ENCODE measurements around the gene FOSB. TPM values are rescaled to one million over a fixed set of nuclear protein-coding genes. Genes with fewer than 3 reads are reported as not detected.

The FOSB gene
- total RNA-seq, 4 donors from 2014 or later, result 2.2 to 25.2 (median 6.9) TPM

GRCh38 chr19:45506989-45507871 is 39.4 kb downstream of the FOSB start, which contains the start of gene VASP:
TSS of gene VASP (plus strand) at chr19:45507479. CDS start at chr19:45507772, 293 bp downstream.
- Histone ChIP-seq H3K4me3 (peak within 1 kb of the TSS; percentile 84 to 100 (median 96)), H3K27ac (replicated peaks in 1 of 4) (peak within 1 kb of the TSS; percentile 94 to 97 (median 96)), H3K36me3 (no peaks in the 10 kb centered on the region), H3K27me3 (peaks cover 0 to 5% (median 0%) of the 10 kb centered on the region in 4 donors), H3K4me1 (peaks cover 22 to 47% (median 42%) of the 10 kb centered on the region in 4 donors), H3K9me3 (no peaks in the 10 kb centered on the region)
- 0% methylated on average over 26 of the region's 65 CpGs for WGBS
- DNase-seq (ENCODE audit: extremely low spot score), result peak; percentile 94
- TF ChIP-seq POLR2AphosphoS5 (IDR thresholded peaks at IDR 0.05), result peak; percentile 99 to 100
- TF ChIP-seq, protein P1, sequence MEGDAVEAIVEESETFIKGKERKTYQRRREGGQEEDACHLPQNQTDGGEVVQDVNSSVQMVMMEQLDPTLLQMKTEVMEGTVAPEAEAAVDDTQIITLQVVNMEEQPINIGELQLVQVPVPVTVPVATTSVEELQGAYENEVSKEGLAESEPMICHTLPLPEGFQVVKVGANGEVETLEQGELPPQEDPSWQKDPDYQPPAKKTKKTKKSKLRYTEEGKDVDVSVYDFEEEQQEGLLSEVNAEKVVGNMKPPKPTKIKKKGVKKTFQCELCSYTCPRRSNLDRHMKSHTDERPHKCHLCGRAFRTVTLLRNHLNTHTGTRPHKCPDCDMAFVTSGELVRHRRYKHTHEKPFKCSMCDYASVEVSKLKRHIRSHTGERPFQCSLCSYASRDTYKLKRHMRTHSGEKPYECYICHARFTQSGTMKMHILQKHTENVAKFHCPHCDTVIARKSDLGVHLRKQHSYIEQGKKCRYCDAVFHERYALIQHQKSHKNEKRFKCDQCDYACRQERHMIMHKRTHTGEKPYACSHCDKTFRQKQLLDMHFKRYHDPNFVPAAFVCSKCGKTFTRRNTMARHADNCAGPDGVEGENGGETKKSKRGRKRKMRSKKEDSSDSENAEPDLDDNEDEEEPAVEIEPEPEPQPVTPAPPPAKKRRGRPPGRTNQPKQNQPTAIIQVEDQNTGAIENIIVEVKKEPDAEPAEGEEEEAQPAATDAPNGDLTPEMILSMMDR (IDR thresholded peaks at IDR 0.05), result no peak
- peak; percentile 92 for TF ChIP-seq POLR2A (IDR thresholded peaks at IDR 0.05; ENCODE audit: low read depth)
- intact Hi-C loops (cut with DNase I), result no loop called here

- Histone ChIP-seq H3K4me1 (peaks cover 24 to 54% (median 49%) of the 10 kb centered on the region in 4 donors), H3K4me3 (peak overlapping the region; percentile 84 to 100 (median 96)), H3K27ac (replicated peaks in 1 of 4) (peak overlapping the region; percentile 94 to 97 (median 96)), H3K9me3 (no peaks in the 10 kb centered on the region), H3K36me3 (no peaks in the 10 kb centered on the region), H3K27me3 (peaks cover 0 to 5% (median 0%) of the 10 kb centered on the region in 4 donors)
- intact Hi-C loops (cut with DNase I), result no loop called here
- 0% methylated on average over 11 of the region's 22 CpGs for WGBS
- no peak for DNase-seq (ENCODE audit: extremely low spot score)
- TF ChIP-seq EP300 (IDR thresholded peaks at IDR 0.05), result no peak
- no peak for TF ChIP-seq POLR2AphosphoS5 (IDR thresholded peaks at IDR 0.05)
- TF ChIP-seq, protein P1 (IDR thresholded peaks at IDR 0.05), result no peak
- TF ChIP-seq POLR2A (IDR thresholded peaks at IDR 0.05; ENCODE audit: low read depth), result no peak
Measured at GRCh38 chr19:45507872-45508416, 40.1 kb downstream of the FOSB start.

- no peak for DNase-seq (ENCODE audit: extremely low spot score)
- H3K9me3 ChIP-seq, result no peaks in the 10 kb centered on the region
- intact Hi-C loops (cut with DNase I), result no loop called here
- H3K36me3 ChIP-seq, result no peaks in the 10 kb centered on the region
- H3K27me3 ChIP-seq, result peaks cover 0 to 5% (median 0%) of the 10 kb centered on the region in 4 donors
- peak overlapping the region; percentile 84 to 100 (median 96) for H3K4me3 ChIP-seq
- H3K27ac ChIP-seq (replicated peaks in 1 of 4), result peak overlapping the region; percentile 94 to 97 (median 96)
- TF ChIP-seq EP300 (IDR thresholded peaks at IDR 0.05), result no peak
- no peak for TF ChIP-seq POLR2A (IDR thresholded peaks at IDR 0.05; ENCODE audit: low read depth)
- peak in 1 of 2 donors; percentile 37 for TF ChIP-seq POLR2AphosphoS5 (IDR thresholded peaks at IDR 0.05)
- TF ChIP-seq, protein P1 (IDR thresholded peaks at IDR 0.05), result no peak
- peaks cover 25 to 59% (median 54%) of the 10 kb centered on the region in 4 donors for H3K4me1 ChIP-seq
- WGBS, result 0% methylated on average over 17 of the region's 26 CpGs
Measured at GRCh38 chr19:45508417-45508860, 40.6 kb downstream of the FOSB start.

GRCh38 chr19:45508861-45509691 is 41.3 kb downstream of the FOSB start:
- Histone ChIP-seq H3K4me3 (peak overlapping the region; percentile 84 to 100 (median 96)), H3K4me1 (peaks cover 31 to 65% (median 60%) of the 10 kb centered on the region in 4 donors), H3K27ac (replicated peaks in 1 of 4) (peak overlapping the region; percentile 94 to 97 (median 96)), H3K27me3 (peaks cover 0 to 5% (median 0%) of the 10 kb centered on the region in 4 donors), H3K9me3 (no peaks in the 10 kb centered on the region), H3K36me3 (no peaks in the 10 kb centered on the region)
- intact Hi-C loops (cut with DNase I), result no loop called here
- TF ChIP-seq POLR2A (IDR thresholded peaks at IDR 0.05; ENCODE audit: low read depth) (peak; percentile 70), POLR2AphosphoS5 (IDR thresholded peaks at IDR 0.05) (peak; percentile 62 to 97), EP300 (IDR thresholded peaks at IDR 0.05) (no peak)
- TF ChIP-seq, protein P1 (IDR thresholded peaks at IDR 0.05), result peak in 1 of 3 experiments; percentile 17
- DNase-seq (ENCODE audit: extremely low spot score), result peak; percentile 96
- WGBS, result 2% methylated on average over 13 of the region's 28 CpGs

All from esophagus muscularis mucosa (tissue), 4 donors.